ENCODE data around the gene UNC93B1.

- TF ChIP-seq POLR2A (IDR thresholded peaks at IDR 0.05; ENCODE audit: low read length) (no peak), GATA1 (IDR thresholded peaks at IDR 0.05; ENCODE audit: low read depth, low read length) (no peak)
Observed at GRCh38 chr11:68028802-68029545, 25.1 kb upstream of the UNC93B1 start.

Measured in erythroblast (primary cell).